ENCODE measurements around the gene ACSL1.

DNA sequence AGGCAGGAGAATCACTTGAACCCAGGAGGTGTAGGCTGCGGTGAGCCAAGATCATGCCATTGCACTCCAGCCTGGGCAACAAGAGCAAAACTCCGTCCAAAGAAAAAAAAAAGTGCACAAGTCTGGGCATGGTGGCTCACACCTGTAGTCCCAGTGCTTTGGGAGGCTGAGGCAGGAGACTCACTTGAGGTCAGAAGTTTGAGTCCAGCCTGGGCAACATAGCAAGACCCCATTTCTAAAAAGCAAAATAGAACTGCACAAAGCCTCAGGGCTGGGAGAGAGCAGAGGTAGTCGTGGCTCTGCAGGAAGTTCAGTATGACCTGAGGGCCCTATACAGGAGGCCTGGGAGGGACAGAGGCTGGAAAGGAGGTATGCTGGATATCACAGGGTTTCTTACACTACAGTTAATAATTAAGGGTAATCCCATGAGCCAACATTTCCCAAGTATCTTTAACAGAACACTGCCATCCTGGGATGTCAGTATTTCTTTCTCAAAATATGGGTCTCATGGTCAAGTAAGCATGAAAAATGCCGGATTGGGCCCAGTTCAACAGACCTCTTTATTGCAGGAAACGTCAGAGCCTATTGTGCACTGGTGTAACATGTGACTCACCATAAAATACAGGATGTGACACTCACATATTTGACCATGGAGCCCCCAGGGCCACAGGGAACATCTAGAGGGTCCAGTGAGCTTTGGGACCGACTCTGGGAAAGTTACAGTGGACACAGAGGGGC lies 37.8 kb downstream of the ACSL1 start:
- no peak for TF ChIP-seq EZH2 (IDR thresholded peaks at IDR 0.05)
- TF ChIP-seq POLR2AphosphoS5 (IDR thresholded peaks at IDR 0.05; ENCODE audit: borderline replicate concordance, low read depth, low read length): no peak
- TF ChIP-seq FOXP2 (optimal IDR thresholded peaks at IDR 0.05; ENCODE audit: control extremely low read depth, extremely low read length, insufficient read depth): no peak
